Activated CD4-positive, alpha-beta T cell treated with anti-CD3 and anti-CD28 coated beads for 36 hours (primary cell): ENCODE measurements around the gene NME2. TPM values are rescaled to one million over a fixed set of nuclear protein-coding genes. Genes with fewer than 3 reads are reported as not detected.

Experiments used
- ATAC-seq: fragments of 200-7000 bp; cut with Tn5 transposase; one replicate; pipeline ENCODE4 v1.10.0; 2021; ENCODE audit warnings: mild to moderate bottlenecking, moderate library complexity
- CTCF ChIA-PET: fragments of 350-600 bp; sonication (Branson Sonifier 250); formaldehyde crosslinking; loops from one replicate; lab custom pipeline; 2021; ENCODE audit warnings: antibody characterized with exemption; lab: Charles Lee
- POLR2A ChIA-PET: fragments of 350-600 bp; sonication (Branson Sonifier 250); formaldehyde crosslinking; loops from one replicate; lab custom pipeline; 2021; ENCODE audit warnings: antibody characterized with exemption, inconsistent platforms; lab: Charles Lee
- DNase-seq: peaks from one replicate; pipeline ENCODE4 v3.0.0-alpha.2; 2020
- H3K27ac Mint-ChIP-seq: one replicate; pipeline ENCODE4 v1.8.0; 2021; ENCODE audit warnings: mixed read lengths
- H3K27me3 Mint-ChIP-seq: one replicate; pipeline ENCODE4 v1.8.0; 2021; ENCODE audit warnings: mixed read lengths
- H3K36me3 Mint-ChIP-seq: one replicate; pipeline ENCODE4 v1.8.0; 2021; ENCODE audit warnings: low read depth, mixed read lengths
- H3K4me1 Mint-ChIP-seq: one replicate; pipeline ENCODE4 v1.8.0; 2021; ENCODE audit warnings: mixed read lengths
- H3K4me3 Mint-ChIP-seq: one replicate; pipeline ENCODE4 v1.8.0; 2021; ENCODE audit warnings: mild to moderate bottlenecking, moderate library complexity, mixed read lengths
- H3K9me3 Mint-ChIP-seq: one replicate; pipeline ENCODE4 v1.8.0; 2021; ENCODE audit warnings: low read depth, mixed read lengths
- intact Hi-C, 2 experiments: fragments of 100-400 bp; cut with DNase I in 1 of 2; cut with micrococcal nuclease in 1 of 2; formaldehyde crosslinking; loops; one replicate each; pipeline versions ENCODE4 v1.14.2 to v1.15.1; 2022 to 2024; cut with DNase I, micrococcal nuclease
- total RNA-seq, 2 experiments: library from RNA; stranded (reverse); gene quantifications; one replicate each; pipeline ENCODE4 v1.2.3, GENCODE V29; 2021

NME2 gene
- total RNA-seq, 2 experiments from 2014 or later, result 703 to 827 TPM

GRCh38 chr17:51197754-51198153 lies 31.5 kb downstream of the NME2 start:
- H3K9me3 Mint-ChIP-seq, result no peaks in the 10 kb centered on the region

GRCh38 chr17:51200295-51200694 lies 34.1 kb downstream of the NME2 start:
- no peaks in the 10 kb centered on the region for H3K27me3 Mint-ChIP-seq
- intact Hi-C loops, result no loop called here
- H3K4me3 Mint-ChIP-seq, result no peak overlapping the region
- no peak overlapping the region for H3K27ac Mint-ChIP-seq
- ATAC-seq (no peak), DNase-seq (no peak)
- peaks cover 3% of the 10 kb centered on the region for H3K4me1 Mint-ChIP-seq
- no peaks in the 10 kb centered on the region for H3K9me3 Mint-ChIP-seq
- peaks cover 24% of the 10 kb centered on the region for H3K36me3 Mint-ChIP-seq
- POLR2A ChIA-PET, result no interaction called here
- CTCF ChIA-PET, result interaction anchor here (1.0 kb wide), 1 partner anchor 15 kb away, joined by 3 read pairs; no protein-coding TSS in a partner anchor

More at GRCh38 chr17:51197754-51198153, 31.5 kb downstream of the NME2 start:
- ChIA-PET CTCF (no interaction called here), POLR2A (no interaction called here)
- DNase-seq (no peak), ATAC-seq (no peak)
- Mint-ChIP-seq H3K4me1 (peaks cover 3% of the 10 kb centered on the region), H3K27ac (no peak overlapping the region), H3K27me3 (no peaks in the 10 kb centered on the region), H3K4me3 (no peak overlapping the region), H3K36me3 (peaks cover 22% of the 10 kb centered on the region)
- intact Hi-C loops, result no loop called here

GRCh38 chr17:51200846-51201245 lies 34.6 kb downstream of the NME2 start:
- Mint-ChIP-seq H3K27ac (no peak overlapping the region), H3K9me3 (no peaks in the 10 kb centered on the region), H3K27me3 (no peaks in the 10 kb centered on the region), H3K4me3 (no peak overlapping the region), H3K36me3 (peaks cover 25% of the 10 kb centered on the region), H3K4me1 (peaks cover 3% of the 10 kb centered on the region)
- ATAC-seq (no peak), DNase-seq (no peak)
- POLR2A ChIA-PET, result no interaction called here
- intact Hi-C loops, result no loop called here
- CTCF ChIA-PET, result no interaction called here

- POLR2A ChIA-PET, result no interaction called here
- Mint-ChIP-seq H3K27me3 (no peaks in the 10 kb centered on the region), H3K27ac (no peak overlapping the region), H3K36me3 (peaks cover 21% of the 10 kb centered on the region), H3K4me3 (no peak overlapping the region), H3K9me3 (no peaks in the 10 kb centered on the region), H3K4me1 (peaks cover 3% of the 10 kb centered on the region)
- DNase-seq, result no peak
- CTCF ChIA-PET, result no interaction called here
- intact Hi-C loops, result no loop called here
- no peak for ATAC-seq
Measured at GRCh38 chr17:51203838-51204237, 37.6 kb downstream of the NME2 start.

GRCh38 chr17:51214920-51215319 lies 48.7 kb downstream of the NME2 start:
- intact Hi-C loops, result no loop called here
- Mint-ChIP-seq H3K27ac (no peak overlapping the region), H3K27me3 (no peaks in the 10 kb centered on the region), H3K36me3 (peaks cover 14% of the 10 kb centered on the region), H3K9me3 (no peaks in the 10 kb centered on the region), H3K4me1 (no peaks in the 10 kb centered on the region), H3K4me3 (no peak overlapping the region)
- no peak for DNase-seq
- ATAC-seq, result no peak
- ChIA-PET CTCF (no interaction called here), POLR2A (no interaction called here)

GRCh38 chr17:51217946-51218345 lies 51.7 kb downstream of the NME2 start:
- ChIA-PET CTCF (interaction anchor here (0.6 kb wide), 1 partner anchor 21 kb away, joined by 3 read pairs; no protein-coding TSS in a partner anchor), POLR2A (no interaction called here)
- Mint-ChIP-seq H3K27ac (no peak overlapping the region), H3K9me3 (no peaks in the 10 kb centered on the region), H3K4me1 (no peaks in the 10 kb centered on the region), H3K36me3 (peaks cover 15% of the 10 kb centered on the region), H3K27me3 (no peaks in the 10 kb centered on the region), H3K4me3 (no peak overlapping the region)
- no peak for ATAC-seq
- DNase-seq, result no peak
- intact Hi-C loops, result no loop called here

GRCh38 chr17:51221322-51221721 lies 55.1 kb downstream of the NME2 start:
- Mint-ChIP-seq H3K36me3 (peaks cover 23% of the 10 kb centered on the region), H3K9me3 (no peaks in the 10 kb centered on the region), H3K27ac (no peak overlapping the region), H3K27me3 (no peaks in the 10 kb centered on the region), H3K4me1 (peaks cover 9% of the 10 kb centered on the region), H3K4me3 (no peak overlapping the region)
- DNase-seq (no peak), ATAC-seq (no peak)
- intact Hi-C loops, result no loop called here
- POLR2A ChIA-PET, result no interaction called here
- CTCF ChIA-PET, result no interaction called here

Other genes with a start within 250 kb of the NME2 start
- gene SPAG9, start 45.5 kb upstream of the NME2 start, total RNA-seq, result 10 to 100 TPM; 48.0 to 88.2 TPM
- gene NME1, start 12.9 kb upstream of the NME2 start, total RNA-seq, result 100 to 1,000 TPM; 293 to 310 TPM
- gene MBTD1, start 93.6 kb downstream of the NME2 start, total RNA-seq, result 1 to 10 TPM; 8.9 to 9.3 TPM
- 10 to 100 TPM; 49.3 to 74.0 TPM for gene UTP18, start 94.1 kb downstream of the NME2 start, total RNA-seq